Activated CD4-positive, alpha-beta memory T cell treated with anti-CD3 and anti-CD28 coated beads, Interleukin-2, amount 10 ng/mL, durations not matched to agents 7 days and 5 days (primary cell): Measurements from ENCODE around the gene PHF21A. TPM values are rescaled to one million over a fixed set of nuclear protein-coding genes. Genes with fewer than 3 reads are reported as not detected.

Experiments
- CTCF ChIA-PET: fragments of 350-600 bp; sonication (Branson Sonifier 250); formaldehyde crosslinking; loops from one replicate; lab custom pipeline; 2021; ENCODE audit warnings: antibody characterized with exemption, inconsistent platforms; lab: Charles Lee
- POLR2A ChIA-PET: fragments of 350-600 bp; sonication (Branson Sonifier 250); formaldehyde crosslinking; loops from one replicate; lab custom pipeline; 2021; ENCODE audit warnings: antibody characterized with exemption; lab: Charles Lee
- DNase-seq: peaks from one replicate; pipeline ENCODE4 v3.0.0-alpha.2; 2020
- H3K27ac Mint-ChIP-seq: one replicate; pipeline ENCODE4 v1.8.0; 2021; ENCODE audit warnings: mild to moderate bottlenecking, mixed read lengths
- H3K27me3 Mint-ChIP-seq: one replicate; pipeline ENCODE4 v1.8.0; 2021; ENCODE audit warnings: mixed read lengths
- H3K36me3 Mint-ChIP-seq: one replicate; pipeline ENCODE4 v1.8.0; 2021; ENCODE audit warnings: low read depth, mixed read lengths
- H3K4me1 Mint-ChIP-seq: one replicate; pipeline ENCODE4 v1.8.0; 2021; ENCODE audit warnings: mixed read lengths
- H3K4me3 Mint-ChIP-seq: one replicate; pipeline ENCODE4 v1.8.0; 2021; ENCODE audit warnings: mild to moderate bottlenecking, mixed read lengths
- H3K9me3 Mint-ChIP-seq: one replicate; pipeline ENCODE4 v1.8.0; 2021; ENCODE audit warnings: mixed read lengths
- total RNA-seq, 2 experiments: library from RNA; stranded (reverse); gene quantifications; one replicate each; pipeline ENCODE4 v1.2.3, GENCODE V29; 2021

Gene PHF21A
- total RNA-seq, result 10 to 100 TPM; 52.6 to 56.9 TPM

DNA sequence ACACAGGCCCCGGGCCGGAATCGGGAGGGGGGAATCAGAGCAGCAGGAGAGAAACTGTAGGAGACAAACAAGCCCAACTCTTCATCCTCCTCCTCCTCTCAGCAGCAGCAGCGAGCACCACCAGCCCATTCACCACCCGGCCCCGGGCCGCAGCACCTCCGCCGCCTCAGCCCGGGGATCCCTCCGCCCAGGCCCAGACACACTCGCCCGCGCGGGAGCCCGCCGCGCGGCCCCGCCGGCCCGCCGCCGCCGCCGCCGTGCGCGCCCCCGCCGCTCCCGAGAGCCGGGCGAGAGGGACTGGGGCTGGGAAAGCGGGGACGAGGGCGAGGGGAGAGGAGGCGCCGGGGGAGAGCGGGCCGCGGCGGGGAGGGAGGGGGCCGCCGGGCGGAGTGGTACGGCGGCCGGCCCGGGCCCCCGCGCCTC is at the start of gene PHF21A:
Gene PHF21A, minus strand, starts transcription at position 154 of the 423 bp plus-strand sequence. CDS start 37,235 bp downstream, outside the sequence.
- no peaks in the 10 kb centered on the region for H3K27me3 Mint-ChIP-seq
- no peaks in the 10 kb centered on the region for H3K9me3 Mint-ChIP-seq
- peaks cover 6% of the 10 kb centered on the region for H3K36me3 Mint-ChIP-seq
- peaks cover 41% of the 10 kb centered on the region for H3K4me1 Mint-ChIP-seq
- ChIA-PET POLR2A (interaction anchor here (1.2 to 2.5 kb wide), 3 partner anchors 22 to 228 kb away, joined by 6 to 8 read pairs (median 7); no protein-coding TSS in a partner anchor), CTCF (no interaction called here)
- peak; percentile 92 for DNase-seq
- peak within 1 kb of the TSS; percentile 89 for H3K4me3 Mint-ChIP-seq
- H3K27ac Mint-ChIP-seq, result peak within 1 kb of the TSS; percentile 89

DNA sequence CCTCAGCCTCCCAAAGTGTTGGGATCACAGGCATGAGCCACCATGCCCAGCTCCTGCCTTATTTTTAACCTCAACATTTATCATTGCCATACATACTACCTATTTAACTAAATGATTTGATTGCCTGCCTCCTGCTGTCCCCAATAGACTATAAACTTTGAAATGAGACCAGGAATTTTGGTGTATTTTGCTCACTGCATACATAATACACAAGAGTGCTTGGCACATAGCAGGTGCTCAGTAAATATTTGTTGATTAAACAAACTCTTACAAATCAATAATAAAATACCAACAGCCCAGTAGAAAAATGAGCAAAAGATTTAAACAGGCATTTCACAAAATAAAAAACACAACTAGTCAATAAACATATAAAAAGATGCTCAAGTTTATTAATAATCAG is 49.5 kb upstream of the PHF21A start:
- Mint-ChIP-seq H3K36me3 (no peaks in the 10 kb centered on the region), H3K4me1 (no peaks in the 10 kb centered on the region), H3K4me3 (no peak overlapping the region), H3K9me3 (no peaks in the 10 kb centered on the region), H3K27ac (no peak overlapping the region), H3K27me3 (peaks cover 21% of the 10 kb centered on the region)
- CTCF ChIA-PET, result no interaction called here
- no peak for DNase-seq
- POLR2A ChIA-PET, result no interaction called here

DNA sequence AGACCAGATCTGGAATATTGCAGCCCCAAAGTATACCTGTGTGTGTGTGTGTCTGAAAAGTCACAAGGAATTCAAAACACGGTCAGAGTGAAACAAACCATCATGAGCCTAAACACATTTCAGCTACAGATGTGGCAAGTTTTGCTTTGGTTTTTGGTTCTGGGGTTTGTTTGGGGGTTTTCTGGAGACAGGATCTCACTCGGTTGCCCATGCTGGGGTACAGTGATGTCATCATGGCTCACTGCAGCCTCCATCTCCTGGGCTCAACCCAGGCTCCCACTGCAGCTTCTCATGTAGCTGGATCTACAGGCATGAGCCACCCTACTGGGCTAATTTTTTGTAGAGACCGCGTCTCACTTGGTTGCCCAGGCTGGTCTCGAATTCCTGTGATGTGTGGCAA is 41.4 kb upstream of the PHF21A start:
- ChIA-PET CTCF (interaction anchor here (1.6 kb wide), 1 partner anchor 198 kb away, joined by 4 read pairs; no protein-coding TSS in a partner anchor), POLR2A (no interaction called here)
- no peaks in the 10 kb centered on the region for H3K36me3 Mint-ChIP-seq
- peaks cover 3% of the 10 kb centered on the region for H3K4me1 Mint-ChIP-seq
- H3K9me3 Mint-ChIP-seq, result no peaks in the 10 kb centered on the region
- H3K27ac Mint-ChIP-seq, result no peak overlapping the region
- no peak for DNase-seq
- no peak overlapping the region for H3K4me3 Mint-ChIP-seq
- H3K27me3 Mint-ChIP-seq, result peaks cover 45% of the 10 kb centered on the region

DNA sequence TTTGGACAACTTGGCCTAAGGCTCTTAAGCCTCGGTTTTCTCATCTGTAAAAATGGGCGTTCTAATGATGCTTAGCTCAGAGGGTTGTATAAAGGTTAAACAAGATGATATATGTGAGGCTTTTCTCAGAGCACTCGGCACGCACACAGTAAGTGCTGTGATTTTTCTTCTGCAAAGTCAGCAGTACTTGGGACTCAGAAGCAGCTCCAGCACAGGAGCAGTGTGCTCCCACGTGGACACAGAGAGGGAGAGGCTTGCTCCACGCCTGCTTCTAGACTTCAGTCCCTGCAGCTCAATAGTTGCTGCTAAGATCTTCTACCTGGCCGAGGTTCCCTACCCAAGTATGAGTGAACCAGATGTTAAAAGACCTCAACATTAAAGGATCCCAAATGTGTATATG is 39.9 kb upstream of the PHF21A start:
- Mint-ChIP-seq H3K4me3 (no peak overlapping the region), H3K27ac (no peak overlapping the region), H3K4me1 (peaks cover 3% of the 10 kb centered on the region), H3K36me3 (no peaks in the 10 kb centered on the region), H3K27me3 (peaks cover 42% of the 10 kb centered on the region), H3K9me3 (no peaks in the 10 kb centered on the region)
- no peak for DNase-seq
- CTCF ChIA-PET, result interaction anchor here (1.6 kb wide), 1 partner anchor 196 kb away, joined by 4 read pairs; no protein-coding TSS in a partner anchor
- POLR2A ChIA-PET, result no interaction called here

DNA sequence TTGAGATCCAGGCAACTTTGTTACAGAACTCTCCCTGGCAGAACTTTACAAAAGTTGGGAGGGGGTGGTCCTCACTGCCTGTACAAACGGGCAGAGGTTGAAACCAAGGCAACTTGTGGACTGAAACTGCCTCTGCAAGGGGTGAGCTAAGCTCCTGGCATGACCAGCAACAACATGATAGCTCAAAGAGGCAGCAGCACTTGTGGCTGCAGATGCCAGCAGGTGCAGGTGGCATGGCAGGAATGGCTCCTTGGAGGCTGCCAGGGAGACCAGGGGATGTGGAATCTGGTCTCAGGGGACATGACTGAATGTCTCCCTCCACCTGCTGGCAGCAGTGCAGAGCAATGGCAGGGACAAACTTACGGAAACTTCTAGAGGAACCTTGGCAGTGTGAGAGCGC is 38.8 kb upstream of the PHF21A start:
- Mint-ChIP-seq H3K9me3 (no peaks in the 10 kb centered on the region), H3K4me3 (no peak overlapping the region), H3K27me3 (peaks cover 42% of the 10 kb centered on the region), H3K4me1 (peaks cover 3% of the 10 kb centered on the region), H3K27ac (no peak overlapping the region), H3K36me3 (no peaks in the 10 kb centered on the region)
- no peak for DNase-seq
- POLR2A ChIA-PET, result no interaction called here
- CTCF ChIA-PET, result no interaction called here

DNA sequence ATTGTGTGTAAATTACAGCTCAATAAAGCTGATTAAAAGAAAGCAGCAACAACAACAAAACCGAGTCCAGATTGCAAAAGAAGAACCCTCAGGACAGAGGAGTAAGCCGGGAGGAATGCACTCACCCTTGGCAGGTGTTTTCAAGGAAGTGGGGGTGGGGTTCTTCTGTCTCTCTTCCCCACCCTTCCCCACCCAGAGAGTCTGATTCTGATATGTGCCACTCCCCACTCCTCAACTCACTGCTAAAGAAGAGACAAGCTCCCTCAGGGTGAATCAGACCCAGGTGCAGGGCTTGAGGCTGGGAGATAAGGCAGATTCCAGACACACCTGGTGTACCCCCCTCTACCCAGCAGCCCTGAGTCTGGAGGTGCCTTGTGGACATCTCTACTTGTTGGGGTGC is 38.4 kb upstream of the PHF21A start:
- peaks cover 3% of the 10 kb centered on the region for H3K4me1 Mint-ChIP-seq
- no peaks in the 10 kb centered on the region for H3K9me3 Mint-ChIP-seq
- ChIA-PET POLR2A (no interaction called here), CTCF (no interaction called here)
- no peaks in the 10 kb centered on the region for H3K36me3 Mint-ChIP-seq
- no peak for DNase-seq
- H3K27ac Mint-ChIP-seq, result no peak overlapping the region
- H3K4me3 Mint-ChIP-seq, result no peak overlapping the region
- peaks cover 42% of the 10 kb centered on the region for H3K27me3 Mint-ChIP-seq

DNA sequence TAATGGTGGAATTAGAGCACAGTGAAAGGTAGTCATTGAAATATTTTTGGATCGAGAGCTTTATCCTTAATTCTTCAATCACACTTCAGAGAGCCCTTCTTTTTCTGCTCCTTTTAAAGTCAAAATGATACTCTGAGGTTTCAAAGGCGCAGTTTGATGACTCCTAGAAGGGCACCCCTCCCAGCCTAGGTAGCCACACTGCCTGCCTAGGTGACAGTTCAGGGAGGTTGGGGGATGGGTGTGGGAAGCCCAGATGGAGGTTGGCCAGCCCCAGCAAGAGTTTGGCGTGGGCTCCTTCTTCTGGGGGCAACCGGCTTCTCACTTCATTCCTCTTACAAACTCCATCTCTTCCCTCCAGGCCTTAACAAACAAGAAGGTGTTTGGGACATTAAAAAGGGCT is 28.6 kb upstream of the PHF21A start:
- peaks cover 8% of the 10 kb centered on the region for H3K27me3 Mint-ChIP-seq
- no peak overlapping the region for H3K27ac Mint-ChIP-seq
- no peak for DNase-seq
- no peaks in the 10 kb centered on the region for H3K9me3 Mint-ChIP-seq
- H3K4me1 Mint-ChIP-seq, result peaks cover 8% of the 10 kb centered on the region
- POLR2A ChIA-PET, result no interaction called here
- H3K36me3 Mint-ChIP-seq, result no peaks in the 10 kb centered on the region
- no peak overlapping the region for H3K4me3 Mint-ChIP-seq
- CTCF ChIA-PET, result no interaction called here

DNA sequence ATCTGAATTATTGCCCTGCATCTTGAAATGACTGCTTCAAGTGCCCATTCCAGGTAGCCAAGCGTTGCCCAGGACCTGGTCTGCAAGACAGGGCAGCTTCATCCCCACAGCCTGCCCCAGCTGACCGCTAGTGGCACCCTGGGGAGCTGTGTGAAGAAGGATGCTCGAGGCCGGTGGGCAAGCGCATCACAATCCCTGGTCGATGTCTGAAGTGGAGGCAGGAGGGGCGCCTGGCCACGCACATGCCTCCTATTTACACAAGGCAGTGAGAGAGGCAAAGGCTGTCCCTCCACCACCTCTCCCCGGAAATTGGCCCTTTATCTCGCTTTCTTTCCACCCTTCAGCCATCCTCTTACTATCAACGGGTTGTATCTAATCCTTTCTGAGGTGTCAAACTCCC is 28.1 kb upstream of the PHF21A start:
- no peaks in the 10 kb centered on the region for H3K36me3 Mint-ChIP-seq
- no peak overlapping the region for H3K4me3 Mint-ChIP-seq
- ChIA-PET CTCF (no interaction called here), POLR2A (no interaction called here)
- H3K4me1 Mint-ChIP-seq, result peaks cover 8% of the 10 kb centered on the region
- H3K9me3 Mint-ChIP-seq, result no peaks in the 10 kb centered on the region
- no peak for DNase-seq
- no peak overlapping the region for H3K27ac Mint-ChIP-seq
- peaks cover 8% of the 10 kb centered on the region for H3K27me3 Mint-ChIP-seq

DNA sequence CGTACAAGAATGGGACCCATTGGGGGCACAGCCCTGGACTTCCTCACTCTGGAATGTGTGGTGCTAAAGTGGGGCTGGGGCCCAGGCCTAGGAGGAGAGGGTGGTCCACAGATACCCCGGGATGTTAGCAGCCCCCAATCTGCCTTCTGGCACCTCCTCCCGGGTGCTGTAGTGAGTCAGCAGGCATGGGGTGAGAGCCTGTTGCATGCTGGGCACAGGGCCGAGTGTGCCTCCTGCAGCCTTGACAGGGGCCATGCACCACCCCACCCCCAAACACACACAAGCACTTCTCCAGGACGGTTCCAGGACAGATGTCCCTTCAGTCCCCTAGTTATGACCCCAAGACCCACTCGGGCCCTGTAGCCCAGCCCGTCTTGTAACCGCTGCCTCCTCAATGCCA is 23.5 kb upstream of the PHF21A start:
- POLR2A ChIA-PET, result no interaction called here
- Mint-ChIP-seq H3K27me3 (peaks cover 10% of the 10 kb centered on the region), H3K36me3 (no peaks in the 10 kb centered on the region)

DNA sequence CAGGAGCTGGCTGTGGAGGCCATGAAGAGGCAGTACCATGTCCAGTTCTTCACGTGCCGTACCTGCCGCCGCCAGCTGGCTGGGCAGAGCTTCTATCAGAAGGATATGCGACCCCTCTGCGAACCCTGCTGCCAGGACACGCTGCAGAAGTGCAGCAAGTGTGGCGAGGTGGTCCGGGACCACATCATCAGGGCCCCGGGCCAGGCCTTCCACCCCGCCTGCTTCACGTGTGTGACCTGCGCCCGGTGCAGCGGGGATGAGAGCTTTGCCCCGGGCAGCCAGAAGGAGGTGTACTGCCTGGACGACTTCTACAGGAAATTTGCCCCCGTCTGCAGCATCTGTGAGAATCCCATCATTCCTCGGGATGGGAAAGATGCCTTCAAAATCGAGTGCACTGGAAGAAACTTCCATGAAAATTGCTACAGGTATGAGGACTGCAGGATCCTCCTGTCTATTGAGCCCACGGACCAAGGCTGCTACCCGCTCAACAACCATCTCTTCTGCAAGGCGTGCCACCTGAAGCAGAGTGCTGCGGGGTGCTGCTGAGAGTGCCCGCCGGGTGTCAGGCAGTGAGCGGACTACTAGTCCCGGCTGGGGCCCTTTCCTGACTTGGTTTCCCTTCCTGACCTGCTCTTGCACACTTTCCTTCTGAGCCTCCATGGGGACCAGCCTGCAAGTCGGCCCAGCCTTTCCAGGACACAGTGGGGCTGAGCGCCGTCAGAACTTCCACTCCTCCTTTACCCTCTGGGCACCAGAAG is 22.0 kb upstream of the PHF21A start:
- Mint-ChIP-seq H3K9me3 (no peaks in the 10 kb centered on the region), H3K4me3 (no peak overlapping the region), H3K27me3 (peaks cover 16% of the 10 kb centered on the region), H3K36me3 (no peaks in the 10 kb centered on the region), H3K4me1 (peaks cover 5% of the 10 kb centered on the region), H3K27ac (no peak overlapping the region)
- DNase-seq, result no peak
- ChIA-PET POLR2A (no interaction called here), CTCF (no interaction called here)

More for the DNA sequence above, 23.5 kb upstream of the PHF21A start:
- no peak for DNase-seq
- Mint-ChIP-seq H3K4me3 (no peak overlapping the region), H3K4me1 (peaks cover 9% of the 10 kb centered on the region), H3K9me3 (no peaks in the 10 kb centered on the region), H3K27ac (no peak overlapping the region)
- CTCF ChIA-PET, result no interaction called here

DNA sequence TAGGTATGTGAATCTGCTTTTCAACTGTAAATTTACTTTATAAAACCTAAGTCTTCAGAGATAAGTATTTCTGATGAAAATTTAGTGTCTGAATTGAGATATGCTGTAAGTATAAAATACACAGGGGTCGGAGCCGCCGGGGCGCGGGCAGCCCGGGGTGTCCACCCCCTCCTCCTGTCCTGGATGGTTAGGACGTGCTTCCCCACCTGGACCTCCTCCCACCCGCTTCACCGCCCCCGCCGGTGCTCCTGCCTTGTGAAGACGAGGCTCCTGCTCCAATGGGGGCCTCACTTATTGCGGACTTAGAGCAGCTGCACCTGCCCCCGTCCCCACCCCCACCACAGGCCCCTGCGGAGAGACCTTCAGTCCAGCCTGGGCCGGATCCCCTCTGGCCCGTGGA is 21.3 kb upstream of the PHF21A start:
- ChIA-PET CTCF (no interaction called here), POLR2A (no interaction called here)
- Mint-ChIP-seq H3K27ac (no peak overlapping the region), H3K36me3 (no peaks in the 10 kb centered on the region), H3K27me3 (peaks cover 14% of the 10 kb centered on the region), H3K4me3 (no peak overlapping the region), H3K4me1 (peaks cover 5% of the 10 kb centered on the region), H3K9me3 (no peaks in the 10 kb centered on the region)
- no peak for DNase-seq

DNA sequence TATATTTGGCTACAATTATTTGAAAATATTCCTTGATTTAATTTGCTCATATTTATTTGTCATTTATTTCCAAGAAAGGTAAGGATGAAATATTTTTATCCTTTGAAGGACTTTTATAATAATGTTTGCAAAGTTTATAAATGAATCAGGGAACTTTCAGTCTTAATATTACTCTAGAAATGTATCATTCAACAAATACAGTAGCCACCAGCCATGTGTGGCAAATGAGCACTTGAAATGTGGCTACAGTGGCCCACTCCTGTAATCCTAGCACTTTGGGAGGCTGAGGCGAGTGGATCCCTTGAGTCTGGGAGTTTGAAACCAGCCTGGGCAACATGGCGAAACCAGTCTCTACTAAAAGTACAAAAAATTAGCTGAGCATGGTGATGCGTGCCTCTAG is 20.3 kb upstream of the PHF21A start:
- H3K27ac Mint-ChIP-seq, result no peak overlapping the region
- no peaks in the 10 kb centered on the region for H3K36me3 Mint-ChIP-seq
- DNase-seq, result no peak
- peaks cover 5% of the 10 kb centered on the region for H3K4me1 Mint-ChIP-seq
- ChIA-PET CTCF (no interaction called here), POLR2A (no interaction called here)
- H3K9me3 Mint-ChIP-seq, result no peaks in the 10 kb centered on the region
- peaks cover 9% of the 10 kb centered on the region for H3K27me3 Mint-ChIP-seq
- H3K4me3 Mint-ChIP-seq, result no peak overlapping the region

DNA sequence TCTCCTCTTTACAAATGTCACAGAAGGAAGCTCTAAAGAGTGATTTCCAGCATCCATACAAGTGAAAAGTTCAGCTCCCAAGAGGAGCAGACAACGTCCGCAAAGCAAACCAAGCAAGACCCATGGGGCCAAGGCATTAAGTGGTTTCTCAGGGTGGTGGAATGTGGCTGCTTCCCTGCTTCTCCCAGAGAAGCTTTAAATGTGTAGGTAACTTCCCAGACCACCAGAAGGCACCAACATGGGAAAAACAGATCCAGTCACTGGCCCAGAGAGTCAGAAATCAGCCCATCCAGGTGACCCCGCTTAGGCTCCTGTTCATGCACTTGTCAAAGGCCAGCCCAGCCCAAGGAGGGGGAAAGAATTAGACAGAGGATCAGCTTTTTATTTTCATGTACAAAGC is 13.3 kb upstream of the PHF21A start:
- ChIA-PET CTCF (interaction anchor here (1.4 kb wide), 1 partner anchor 170 kb away, joined by 4 read pairs; no protein-coding TSS in a partner anchor), POLR2A (interaction anchor here (0.9 to 1.2 kb wide), 2 partner anchors 18 to 170 kb away, joined by 3 read pairs; no protein-coding TSS in a partner anchor)
- H3K36me3 Mint-ChIP-seq, result no peaks in the 10 kb centered on the region
- H3K9me3 Mint-ChIP-seq, result no peaks in the 10 kb centered on the region
- H3K4me3 Mint-ChIP-seq, result no peak overlapping the region
- no peak for DNase-seq
- peaks cover 16% of the 10 kb centered on the region for H3K27me3 Mint-ChIP-seq
- H3K4me1 Mint-ChIP-seq, result no peaks in the 10 kb centered on the region
- H3K27ac Mint-ChIP-seq, result no peak overlapping the region

DNA sequence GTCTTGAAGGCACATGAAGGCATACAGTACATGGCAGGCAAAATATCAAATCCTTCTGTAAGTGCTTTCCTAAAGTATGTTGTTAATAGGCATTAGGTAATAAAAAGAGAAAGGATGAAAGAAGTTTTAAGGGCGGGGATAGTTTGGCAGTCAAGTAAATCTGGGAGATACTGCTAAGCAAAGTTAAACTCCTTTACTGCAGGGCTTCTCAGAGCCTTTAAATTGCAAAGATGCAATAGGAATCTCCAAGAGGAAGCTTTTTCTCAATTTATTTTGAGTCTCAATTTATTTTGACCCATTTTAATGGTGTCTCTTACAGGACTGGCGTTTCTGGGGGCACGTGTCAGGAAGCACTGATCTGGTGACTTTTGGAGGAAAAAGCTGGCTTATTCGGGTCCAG is 12.8 kb upstream of the PHF21A start:
- no peaks in the 10 kb centered on the region for H3K36me3 Mint-ChIP-seq
- ChIA-PET POLR2A (interaction anchor here (0.9 to 1.2 kb wide), 2 partner anchors 18 to 169 kb away, joined by 3 read pairs; no protein-coding TSS in a partner anchor), CTCF (no interaction called here)
- H3K27me3 Mint-ChIP-seq, result peaks cover 15% of the 10 kb centered on the region
- H3K4me1 Mint-ChIP-seq, result no peaks in the 10 kb centered on the region
- DNase-seq, result no peak
- no peak overlapping the region for H3K4me3 Mint-ChIP-seq
- H3K9me3 Mint-ChIP-seq, result no peaks in the 10 kb centered on the region
- H3K27ac Mint-ChIP-seq, result no peak overlapping the region
